RWPE2 (cell line): ENCODE measurements around the gene GDE1.

Source experiments
- ATAC-seq: fragments of 200-7000 bp; cut with Tn5 transposase; 3 replicates; pipeline ENCODE4 v1.9.1; 2021; ENCODE audit warnings: low read depth
- DNase-seq: peaks from one replicate; pipeline ENCODE4 v3.0.0-alpha.2; 2020; ENCODE audit warnings: low spot score
- H3K27ac ChIP-seq: fragments of 450-650 bp; 2 replicates; pipeline ENCODE4 v1.5.1; 2017; ENCODE audit warnings: mild to moderate bottlenecking; ENCODE audit not compliant: poor library complexity, severe bottlenecking
- H3K27me3 ChIP-seq: fragments of 250-450 bp; sonication (Bioruptor Pico); 2 replicates; pipeline ENCODE4 v1.5.1; 2021; ENCODE audit warnings: mild to moderate bottlenecking, moderate library complexity; ENCODE audit not compliant: insufficient read depth, poor library complexity, severe bottlenecking
- H3K36me3 ChIP-seq: fragments of 250-450 bp; sonication (Bioruptor Pico); 2 replicates; pipeline ENCODE4 v1.5.1; 2020; ENCODE audit warnings: low read depth, mild to moderate bottlenecking, moderate library complexity
- H3K4me1 ChIP-seq: fragments of 250-450 bp; sonication (Bioruptor Pico); 2 replicates; pipeline ENCODE4 v1.5.1; 2021; ENCODE audit warnings: mild to moderate bottlenecking, moderate library complexity; ENCODE audit not compliant: insufficient read depth, poor library complexity, severe bottlenecking
- H3K4me3 ChIP-seq: fragments of 250-450 bp; sonication (Bioruptor Pico); 2 replicates; pipeline ENCODE4 v1.5.1; 2021; ENCODE audit warnings: mild to moderate bottlenecking, moderate library complexity; ENCODE audit not compliant: severe bottlenecking
- H3K9me3 ChIP-seq: fragments of 250-450 bp; sonication (Bioruptor Pico); 2 replicates; pipeline ENCODE4 v1.5.1; 2021; ENCODE audit warnings: mild to moderate bottlenecking, moderate library complexity; ENCODE audit not compliant: severe bottlenecking
- CTCF ChIP-seq: fragments of 450-650 bp; IDR thresholded peaks from one replicate; pipeline ENCODE4 v1.5.1; 2017; ENCODE audit warnings: mild to moderate bottlenecking, moderate library complexity; ENCODE audit not compliant: poor library complexity, severe bottlenecking

The GDE1 gene

GRCh38 chr16:19522397-19522732 lies 467 bp upstream of the GDE1 start:
- no peak for TF ChIP-seq CTCF
- Histone ChIP-seq H3K27ac (peak overlapping the region; percentile 55), H3K9me3 (no peaks in the 10 kb centered on the region), H3K27me3 (no peaks in the 10 kb centered on the region), H3K4me1 (peaks cover 14% of the 10 kb centered on the region), H3K36me3 (peaks cover 11% of the 10 kb centered on the region), H3K4me3 (no peak overlapping the region)
- ATAC-seq = no peak
- DNase-seq = no peak

GRCh38 chr16:19520861-19521331 lies 1.0 kb downstream of the GDE1 start:
- peak overlapping the region; percentile 55 for H3K27ac ChIP-seq
- peaks cover 20% of the 10 kb centered on the region for H3K36me3 ChIP-seq
- H3K27me3 ChIP-seq = no peaks in the 10 kb centered on the region
- ATAC-seq = no peak
- H3K4me3 ChIP-seq = peak overlapping the region; percentile 76
- TF ChIP-seq CTCF = no peak
- no peaks in the 10 kb centered on the region for H3K9me3 ChIP-seq
- no peak for DNase-seq
- peaks cover 19% of the 10 kb centered on the region for H3K4me1 ChIP-seq

GRCh38 chr16:19518388-19518787 lies 3.5 kb downstream of the GDE1 start:
- Histone ChIP-seq H3K9me3 (no peaks in the 10 kb centered on the region), H3K27me3 (no peaks in the 10 kb centered on the region), H3K27ac (no peak overlapping the region), H3K36me3 (peaks cover 43% of the 10 kb centered on the region), H3K4me1 (peaks cover 14% of the 10 kb centered on the region), H3K4me3 (no peak overlapping the region)
- ATAC-seq = no peak
- no peak for DNase-seq
- no peak for TF ChIP-seq CTCF

- Histone ChIP-seq H3K9me3 (no peaks in the 10 kb centered on the region), H3K4me3 (no peak overlapping the region), H3K4me1 (peaks cover 14% of the 10 kb centered on the region), H3K36me3 (peaks cover 52% of the 10 kb centered on the region), H3K27me3 (no peaks in the 10 kb centered on the region), H3K27ac (no peak overlapping the region)
- no peak for TF ChIP-seq CTCF
- peak; percentile 66 for ATAC-seq
- no peak for DNase-seq
These were observed 4.3 kb downstream of the GDE1 start for GRCh38 chr16:19517424-19518089.

GRCh38 chr16:19515757-19516156 lies 6.1 kb downstream of the GDE1 start:
- no peak for TF ChIP-seq CTCF
- Histone ChIP-seq H3K4me3 (no peak overlapping the region), H3K36me3 (peaks cover 65% of the 10 kb centered on the region), H3K4me1 (peaks cover 14% of the 10 kb centered on the region), H3K27ac (no peak overlapping the region), H3K9me3 (no peaks in the 10 kb centered on the region), H3K27me3 (no peaks in the 10 kb centered on the region)
- ATAC-seq (no peak), DNase-seq (no peak)
